ENCODE results near the gene TRIM38. TPM values are rescaled to one million over a fixed set of nuclear protein-coding genes. Genes with fewer than 3 reads are reported as not detected.

Gene TRIM38
- polyA plus RNA-seq, 1 donor from 2014 or later, result not detected

DNA sequence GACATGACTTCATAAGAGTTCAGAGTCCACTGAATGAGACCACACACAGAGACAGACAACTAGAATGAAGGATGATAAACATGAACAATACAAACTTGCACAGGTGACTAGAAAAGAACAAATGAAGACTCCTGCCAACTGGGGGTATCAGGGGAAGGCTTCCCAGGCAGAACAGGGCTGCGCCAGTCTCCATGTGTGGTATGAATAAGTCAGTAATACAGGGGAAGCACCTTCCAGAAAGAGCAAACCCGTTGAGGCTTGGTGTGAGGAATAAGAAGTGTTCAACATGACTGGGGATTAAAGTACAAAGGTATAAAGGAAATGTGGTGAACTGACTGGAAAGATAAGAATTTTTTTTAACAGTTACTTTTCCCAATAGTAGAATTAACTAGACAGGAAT, 28.4 kb upstream of the TRIM38 start:
- Histone ChIP-seq H3K36me3 (ENCODE audit: insufficient read depth, low read length) (no peaks in the 10 kb centered on the region), H3K9ac (ENCODE audit: low read length) (no peak overlapping the region), H3K27me3 (ENCODE audit: insufficient read depth, low read depth, low read length) (no peaks in the 10 kb centered on the region), H3K27ac (ENCODE audit: low read length) (no peak overlapping the region), H3F3A (ENCODE audit: insufficient read depth, low read length, poor library complexity, severe bottlenecking) (no peaks in the 10 kb centered on the region), H3K4me2 (ENCODE audit: low read length) (no peak overlapping the region), H2AFZ (ENCODE audit: low read depth, low read length) (no peak overlapping the region), H3K4me3 (ENCODE audit: low read length) (no peak overlapping the region), H3K9me3 (ENCODE audit: low read length) (no peaks in the 10 kb centered on the region), H4K20me1 (ENCODE audit: insufficient read depth) (no peaks in the 10 kb centered on the region), H3K79me2 (replicated peaks; ENCODE audit: insufficient read depth, low read length) (no peaks in the 10 kb centered on the region), H3K9me2 (ENCODE audit: insufficient read depth, low read length) (no peaks in the 10 kb centered on the region)
- TF ChIP-seq EP300 (conservative IDR thresholded peaks at IDR 0.05; ENCODE audit: poor library complexity, severe bottlenecking) (no peak), EZH2 (IDR thresholded peaks at IDR 0.05; ENCODE audit: borderline replicate concordance, insufficient read depth, low read length, poor library complexity, severe bottlenecking) (no peak), CTCF (IDR thresholded peaks at IDR 0.05; ENCODE audit: poor library complexity, severe bottlenecking) (no peak), RAD21 (conservative IDR thresholded peaks at IDR 0.05) (no peak), SMC3 (conservative IDR thresholded peaks at IDR 0.05; ENCODE audit: poor library complexity) (no peak), MXI1 (conservative IDR thresholded peaks at IDR 0.05; ENCODE audit: poor library complexity, severe bottlenecking) (no peak), TAF1 (IDR thresholded peaks at IDR 0.05; ENCODE audit: low read depth) (no peak), POLR2AphosphoS5 (IDR thresholded peaks at IDR 0.05) (no peak)
- TF ChIP-seq, protein P1, sequence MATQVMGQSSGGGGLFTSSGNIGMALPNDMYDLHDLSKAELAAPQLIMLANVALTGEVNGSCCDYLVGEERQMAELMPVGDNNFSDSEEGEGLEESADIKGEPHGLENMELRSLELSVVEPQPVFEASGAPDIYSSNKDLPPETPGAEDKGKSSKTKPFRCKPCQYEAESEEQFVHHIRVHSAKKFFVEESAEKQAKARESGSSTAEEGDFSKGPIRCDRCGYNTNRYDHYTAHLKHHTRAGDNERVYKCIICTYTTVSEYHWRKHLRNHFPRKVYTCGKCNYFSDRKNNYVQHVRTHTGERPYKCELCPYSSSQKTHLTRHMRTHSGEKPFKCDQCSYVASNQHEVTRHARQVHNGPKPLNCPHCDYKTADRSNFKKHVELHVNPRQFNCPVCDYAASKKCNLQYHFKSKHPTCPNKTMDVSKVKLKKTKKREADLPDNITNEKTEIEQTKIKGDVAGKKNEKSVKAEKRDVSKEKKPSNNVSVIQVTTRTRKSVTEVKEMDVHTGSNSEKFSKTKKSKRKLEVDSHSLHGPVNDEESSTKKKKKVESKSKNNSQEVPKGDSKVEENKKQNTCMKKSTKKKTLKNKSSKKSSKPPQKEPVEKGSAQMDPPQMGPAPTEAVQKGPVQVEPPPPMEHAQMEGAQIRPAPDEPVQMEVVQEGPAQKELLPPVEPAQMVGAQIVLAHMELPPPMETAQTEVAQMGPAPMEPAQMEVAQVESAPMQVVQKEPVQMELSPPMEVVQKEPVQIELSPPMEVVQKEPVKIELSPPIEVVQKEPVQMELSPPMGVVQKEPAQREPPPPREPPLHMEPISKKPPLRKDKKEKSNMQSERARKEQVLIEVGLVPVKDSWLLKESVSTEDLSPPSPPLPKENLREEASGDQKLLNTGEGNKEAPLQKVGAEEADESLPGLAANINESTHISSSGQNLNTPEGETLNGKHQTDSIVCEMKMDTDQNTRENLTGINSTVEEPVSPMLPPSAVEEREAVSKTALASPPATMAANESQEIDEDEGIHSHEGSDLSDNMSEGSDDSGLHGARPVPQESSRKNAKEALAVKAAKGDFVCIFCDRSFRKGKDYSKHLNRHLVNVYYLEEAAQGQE (IDR thresholded peaks at IDR 0.05; ENCODE audit: borderline replicate concordance), result no peak

DNA sequence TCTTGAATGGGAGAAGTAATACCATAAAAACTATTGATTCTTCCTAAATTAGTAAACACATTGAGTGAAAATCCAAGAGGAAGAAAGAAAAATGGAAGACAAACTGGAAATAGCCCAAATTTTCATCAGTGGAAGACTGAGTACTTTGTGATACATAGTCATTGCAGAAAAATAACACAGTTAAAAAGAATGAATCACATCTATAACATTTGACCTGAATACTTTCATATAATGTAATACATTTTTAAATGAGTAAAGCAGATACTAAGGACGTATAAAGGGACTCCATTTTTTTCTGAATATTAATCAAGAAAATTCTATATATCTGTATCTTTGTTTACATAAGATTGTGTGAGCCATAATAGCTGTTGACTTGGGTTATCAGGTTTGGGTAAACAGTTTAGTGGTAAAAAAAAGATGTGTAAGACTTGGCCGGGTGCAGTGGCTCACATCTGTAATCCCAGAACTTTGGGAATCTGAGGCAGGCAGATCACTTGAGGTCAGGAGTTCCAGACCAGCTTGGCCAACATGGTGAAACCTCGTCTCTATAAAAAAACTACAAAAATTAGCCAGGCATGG, 27.8 kb upstream of the TRIM38 start:
- no peak for TF ChIP-seq EP300 (conservative IDR thresholded peaks at IDR 0.05; ENCODE audit: poor library complexity, severe bottlenecking)
- no peak for TF ChIP-seq POLR2AphosphoS5 (IDR thresholded peaks at IDR 0.05)
- no peak for TF ChIP-seq EZH2 (IDR thresholded peaks at IDR 0.05; ENCODE audit: borderline replicate concordance, insufficient read depth, low read length, poor library complexity, severe bottlenecking)
- no peak for TF ChIP-seq RAD21 (conservative IDR thresholded peaks at IDR 0.05)
- TF ChIP-seq, protein P1 (IDR thresholded peaks at IDR 0.05; ENCODE audit: borderline replicate concordance), result no peak
- TF ChIP-seq CTCF (IDR thresholded peaks at IDR 0.05; ENCODE audit: poor library complexity, severe bottlenecking), result no peak
- no peak for TF ChIP-seq SMC3 (conservative IDR thresholded peaks at IDR 0.05; ENCODE audit: poor library complexity)
- TF ChIP-seq TAF1 (IDR thresholded peaks at IDR 0.05; ENCODE audit: low read depth), result no peak
- TF ChIP-seq MXI1 (conservative IDR thresholded peaks at IDR 0.05; ENCODE audit: poor library complexity, severe bottlenecking), result no peak
- H3K4me3 ChIP-seq (ENCODE audit: low read length), result no peak overlapping the region
- no peaks in the 10 kb centered on the region for H3K79me2 ChIP-seq (replicated peaks; ENCODE audit: insufficient read depth, low read length)
- H3K9me2 ChIP-seq (ENCODE audit: insufficient read depth, low read length), result no peaks in the 10 kb centered on the region
- H2AFZ ChIP-seq (ENCODE audit: low read depth, low read length), result no peak overlapping the region
- no peaks in the 10 kb centered on the region for H3K36me3 ChIP-seq (ENCODE audit: insufficient read depth, low read length)
- H3K9me3 ChIP-seq (ENCODE audit: low read length), result no peaks in the 10 kb centered on the region
- H3K9ac ChIP-seq (ENCODE audit: low read length), result no peak overlapping the region
- no peaks in the 10 kb centered on the region for H4K20me1 ChIP-seq (ENCODE audit: insufficient read depth)
- H3K27me3 ChIP-seq (ENCODE audit: insufficient read depth, low read depth, low read length), result no peaks in the 10 kb centered on the region
- H3F3A ChIP-seq (ENCODE audit: insufficient read depth, low read length, poor library complexity, severe bottlenecking), result no peaks in the 10 kb centered on the region
- no peak overlapping the region for H3K27ac ChIP-seq (ENCODE audit: low read length)
- no peak overlapping the region for H3K4me2 ChIP-seq (ENCODE audit: low read length)

Data from neural cell (in vitro differentiated cells).